Measurements from ENCODE around the gene RASAL1.

The RASAL1 gene

DNA sequence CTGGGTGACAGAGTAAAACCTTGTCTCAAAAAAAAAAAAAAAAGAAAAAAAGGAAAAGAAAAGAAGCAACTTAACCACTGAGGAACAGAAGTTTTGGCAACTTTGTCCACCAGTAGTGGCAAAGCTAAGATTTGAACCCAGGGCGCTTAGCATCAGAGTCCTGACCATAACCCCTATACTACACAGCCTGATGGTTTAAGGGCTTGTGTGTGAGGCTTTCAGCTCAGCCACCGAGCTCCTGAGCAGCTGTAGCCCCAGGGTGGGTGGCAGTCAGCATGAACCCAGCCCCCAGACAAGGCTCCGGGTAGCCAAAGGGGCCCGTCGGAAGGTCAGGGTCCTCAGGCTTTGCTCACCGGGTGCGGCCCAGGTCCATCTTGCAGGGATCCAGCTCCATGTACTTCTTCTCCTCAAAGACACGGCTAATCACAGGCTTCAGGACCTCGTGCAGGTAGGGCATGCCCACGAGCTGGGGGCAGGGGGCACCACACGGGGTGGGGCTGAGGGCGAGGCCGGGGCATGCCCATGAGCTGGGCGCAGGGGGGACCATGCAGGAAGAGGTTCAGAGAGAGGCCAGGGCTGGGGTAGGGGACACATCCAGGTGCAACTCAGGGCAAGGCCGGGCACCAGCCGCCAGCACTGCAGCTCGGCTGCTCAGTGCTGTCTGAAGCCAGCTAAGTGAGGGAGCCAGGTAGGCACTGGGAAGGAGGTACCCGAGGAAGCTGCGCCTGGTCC lies 20.9 kb downstream of the RASAL1 start:
- DNase-seq, result no peak

- no peak for DNase-seq
These were observed 22.2 kb downstream of the RASAL1 start for GRCh38 chr12:113113397-113113796.

GRCh38 chr12:113112043-113112899 lies 23.3 kb downstream of the RASAL1 start:
- DNase-seq, result no peak

GRCh38 chr12:113111247-113111646 lies 24.3 kb downstream of the RASAL1 start:
- DNase-seq, result no peak

DNA sequence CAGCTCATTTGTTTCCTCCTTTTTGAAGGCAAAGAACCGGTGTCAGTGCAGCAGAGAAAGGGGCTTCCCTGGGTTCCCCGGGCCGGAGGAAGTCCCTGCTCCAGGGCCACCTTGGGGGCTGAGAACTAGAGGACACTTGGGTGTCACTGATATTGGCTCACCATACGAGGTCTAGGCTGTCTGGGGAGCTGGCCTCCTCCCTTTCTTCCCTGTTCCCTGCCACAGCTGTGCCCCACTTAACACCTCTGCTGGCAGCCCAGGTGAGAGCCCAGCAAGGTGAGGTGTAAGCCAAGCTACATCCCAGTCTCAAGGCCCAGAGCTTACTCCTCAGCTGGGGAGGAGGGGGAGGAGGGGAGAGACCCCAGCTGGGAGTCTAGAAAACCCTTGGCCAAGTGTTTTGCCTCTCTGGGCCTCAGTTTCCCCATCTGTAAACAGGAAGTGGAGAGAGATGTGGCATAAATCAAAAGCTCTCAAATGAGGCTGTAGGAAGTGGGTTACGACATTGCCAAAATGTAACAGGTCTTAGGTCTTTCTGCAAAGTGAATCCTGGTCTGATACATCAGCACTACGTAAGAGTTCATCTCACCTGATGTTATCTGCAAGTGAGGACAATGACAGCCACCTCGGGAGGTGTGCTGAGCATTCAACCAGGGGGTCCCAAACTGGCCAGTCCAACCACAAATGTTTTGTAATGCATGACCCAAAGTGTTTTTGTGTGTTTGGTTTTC lies 25.5 kb downstream of the RASAL1 start:
- no peak for DNase-seq

DNA sequence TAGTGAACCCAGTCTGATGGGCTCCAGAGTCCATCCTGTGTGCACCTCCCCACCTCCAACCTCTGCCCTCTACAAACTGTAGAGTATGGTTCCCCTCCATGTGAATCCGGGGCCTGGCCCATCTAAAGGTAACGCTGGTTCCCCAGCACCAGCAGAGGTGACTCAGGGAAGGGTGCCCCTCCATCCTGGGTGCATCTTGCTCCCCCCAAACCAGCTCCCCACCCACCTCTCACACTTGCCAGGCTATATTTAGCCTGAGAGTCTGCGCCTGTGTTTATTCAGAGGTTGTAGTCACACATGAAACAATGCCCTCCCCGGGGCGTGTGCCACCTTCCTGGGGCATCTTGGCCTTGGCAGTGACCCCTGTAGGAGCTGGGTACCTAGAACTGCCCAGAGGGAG lies 26.2 kb downstream of the RASAL1 start:
- no peak for DNase-seq

DNA sequence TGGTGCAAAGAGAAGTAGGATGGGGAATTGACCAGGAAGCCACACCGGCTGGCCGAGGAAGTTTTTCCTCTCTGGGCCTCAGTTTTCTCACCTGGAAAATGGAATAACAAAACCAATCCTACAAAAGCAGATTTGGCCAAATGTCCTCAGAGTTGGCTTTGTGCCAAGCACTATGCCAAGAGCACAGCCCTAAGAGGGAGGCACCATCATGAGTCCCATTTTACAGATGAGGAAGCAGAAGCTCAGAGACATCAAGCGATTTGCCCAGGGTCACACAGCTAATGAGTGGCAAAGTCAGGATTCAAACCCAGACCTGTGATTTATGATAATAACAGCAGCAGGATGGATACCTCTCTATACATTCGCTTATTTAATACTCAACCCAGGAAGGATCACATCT lies 27.3 kb downstream of the RASAL1 start:
- no peak for DNase-seq

- DNase-seq, result no peak
These were observed 29.2 kb downstream of the RASAL1 start for GRCh38 chr12:113106361-113106760.

GRCh38 chr12:113105606-113106271 lies 29.8 kb downstream of the RASAL1 start:
- no peak for DNase-seq

GRCh38 chr12:113104953-113105510 lies 30.5 kb downstream of the RASAL1 start:
- DNase-seq, result no peak

GRCh38 chr12:113103756-113104450 lies 31.7 kb downstream of the RASAL1 start:
- peak; percentile 81 for DNase-seq

GRCh38 chr12:113102811-113103210 lies 32.8 kb downstream of the RASAL1 start:
- DNase-seq, result no peak

DNA sequence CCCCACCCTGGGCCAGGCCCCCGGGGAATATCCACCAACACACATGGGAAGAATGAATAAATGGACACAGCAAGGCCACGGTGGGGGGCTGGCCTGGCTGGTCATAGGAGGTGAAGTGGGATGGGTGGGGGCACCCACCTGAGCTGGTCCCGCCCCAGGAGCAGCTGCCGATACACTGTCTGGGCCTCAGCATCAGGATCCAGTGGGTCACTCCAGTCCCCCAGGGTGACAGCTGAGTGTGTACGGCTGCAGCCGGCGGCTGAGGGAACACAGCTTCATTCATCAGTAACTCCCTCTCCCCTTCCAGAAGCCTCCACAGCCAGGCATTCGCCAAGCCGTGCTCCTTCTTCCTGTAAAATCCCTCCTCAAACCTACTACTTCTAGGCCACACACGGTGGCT lies 33.8 kb downstream of the RASAL1 start:
- no peak for DNase-seq

GRCh38 chr12:113099764-113100163 lies 35.8 kb downstream of the RASAL1 start:
- DNase-seq, result no peak

GRCh38 chr12:113099364-113099763 lies 36.2 kb downstream of the RASAL1 start:
- no peak for DNase-seq

DNA sequence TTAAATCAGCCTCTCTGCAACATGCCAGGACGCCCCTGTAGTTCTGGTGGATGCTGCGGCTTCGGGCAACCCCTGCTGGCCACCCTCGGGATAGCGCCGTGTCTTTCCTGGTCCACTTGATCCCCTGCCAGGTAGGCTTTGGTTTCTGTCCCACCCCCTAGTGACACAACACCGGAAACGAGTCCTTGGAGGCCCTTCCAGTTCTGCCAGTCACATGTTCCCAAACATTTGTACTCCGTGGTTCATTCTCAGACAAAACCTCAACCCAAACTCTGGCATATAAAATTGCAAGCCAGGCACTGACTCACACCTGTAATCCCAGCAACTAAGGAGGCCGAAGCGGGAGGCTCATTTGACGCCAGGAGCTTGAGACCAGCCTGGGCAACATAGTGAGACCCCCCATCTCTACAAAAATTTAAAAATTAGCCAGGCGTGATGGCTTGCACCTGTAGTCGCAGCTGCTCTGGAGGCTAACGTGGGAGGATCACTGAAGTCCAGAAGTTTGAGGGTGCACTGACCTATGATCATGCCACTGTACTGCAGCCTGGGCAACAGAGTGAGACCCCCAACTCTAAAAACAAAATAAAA lies 37.0 kb downstream of the RASAL1 start:
- peak; percentile 81 for DNase-seq

DNA sequence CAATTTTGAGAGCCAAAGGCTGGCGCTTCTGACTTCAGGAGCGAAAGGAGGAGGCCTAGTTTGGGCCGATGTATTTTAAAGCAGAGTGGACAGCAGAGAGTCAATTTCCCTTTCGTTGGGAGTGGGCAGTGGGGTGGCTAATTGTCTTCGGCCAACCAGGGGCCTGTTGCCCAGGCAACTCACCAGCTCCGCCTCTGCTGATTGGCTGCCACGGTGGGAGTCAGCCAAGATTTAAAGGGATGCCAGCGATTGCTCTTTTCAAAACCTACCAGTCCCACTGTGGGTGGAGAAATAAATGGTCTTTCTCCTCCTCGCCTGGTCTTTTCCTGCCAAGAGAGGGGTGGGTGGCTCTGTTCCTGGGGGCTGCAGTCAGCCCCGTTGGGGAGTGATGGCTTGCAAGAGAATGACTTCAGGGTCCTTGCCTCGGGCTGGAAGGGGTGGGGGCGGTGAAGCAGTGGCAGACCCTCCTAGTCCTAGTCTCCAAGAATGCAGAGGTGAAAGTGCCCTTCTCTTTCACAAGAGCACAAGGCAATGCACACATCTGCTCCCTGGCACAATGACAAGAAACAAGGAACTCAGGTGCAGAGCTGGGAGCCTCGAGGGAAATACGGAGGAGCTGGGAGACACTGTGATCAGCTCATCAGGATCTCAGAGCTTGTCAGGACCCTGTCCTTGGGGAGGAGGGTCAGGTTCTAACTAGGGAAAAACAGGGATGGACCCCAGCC lies 37.7 kb downstream of the RASAL1 start:
- no peak for DNase-seq

DNA sequence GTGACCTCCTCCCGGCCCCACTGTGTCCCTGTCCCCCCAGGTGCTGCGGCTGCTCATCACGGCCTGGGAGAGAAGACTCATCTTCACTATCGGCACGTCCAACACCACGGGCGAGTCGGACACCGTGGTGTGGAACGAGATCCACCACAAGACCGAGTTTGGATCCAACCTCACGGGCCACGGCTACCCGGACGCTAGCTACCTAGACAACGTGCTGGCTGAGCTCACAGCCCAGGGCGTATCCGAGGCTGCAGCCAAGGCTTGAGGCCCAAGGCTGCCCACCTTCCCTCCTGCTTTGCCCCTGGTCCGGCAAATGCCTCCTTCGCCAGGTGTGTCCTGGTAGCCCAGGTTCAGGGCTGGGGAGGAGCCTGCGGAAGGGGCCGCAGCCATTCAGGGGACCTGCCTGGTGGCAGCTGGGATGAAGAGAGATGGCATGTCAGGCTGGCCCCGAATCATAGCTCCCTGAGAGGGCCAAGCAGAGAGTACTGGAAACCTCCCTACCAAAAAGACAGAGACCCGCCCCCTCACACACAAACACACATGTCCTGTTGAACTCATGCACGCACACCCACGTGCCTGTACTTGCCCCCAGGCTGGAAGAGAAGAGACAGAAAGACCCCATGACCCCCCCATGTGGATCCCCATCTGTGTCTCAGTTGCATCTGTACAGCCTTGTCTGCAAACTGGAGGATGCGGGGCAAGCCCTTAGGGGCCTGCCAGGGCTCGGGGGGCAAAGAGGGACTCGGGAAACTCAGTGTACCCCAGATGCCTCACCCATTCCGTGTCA lies 38.7 kb downstream of the RASAL1 start:
- DNase-seq, result no peak

DNA sequence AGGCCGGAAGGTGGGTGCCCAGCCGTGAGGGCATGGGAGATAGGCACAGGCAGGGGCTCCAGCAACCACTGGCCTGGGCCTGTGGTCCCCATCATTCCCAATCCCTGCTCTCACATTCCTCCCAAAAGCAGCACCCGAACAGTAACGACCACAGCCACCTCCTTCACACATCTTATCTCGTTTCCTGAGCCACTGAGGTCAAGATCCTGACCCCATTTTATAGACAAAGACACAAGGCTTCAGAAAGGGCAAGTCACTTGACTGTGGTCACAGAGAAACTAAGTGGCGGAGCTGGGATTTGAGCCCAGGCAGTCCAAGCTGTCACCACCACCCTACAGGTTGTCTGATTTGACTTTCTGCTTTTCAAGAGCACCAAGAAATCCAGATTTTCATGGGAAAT lies 40.2 kb downstream of the RASAL1 start:
- DNase-seq, result no peak

GRCh38 chr12:113094738-113095137 lies 40.8 kb downstream of the RASAL1 start:
- DNase-seq, result no peak
